ENCODE results near the gene TRIM54.

TRIM54 gene

DNA sequence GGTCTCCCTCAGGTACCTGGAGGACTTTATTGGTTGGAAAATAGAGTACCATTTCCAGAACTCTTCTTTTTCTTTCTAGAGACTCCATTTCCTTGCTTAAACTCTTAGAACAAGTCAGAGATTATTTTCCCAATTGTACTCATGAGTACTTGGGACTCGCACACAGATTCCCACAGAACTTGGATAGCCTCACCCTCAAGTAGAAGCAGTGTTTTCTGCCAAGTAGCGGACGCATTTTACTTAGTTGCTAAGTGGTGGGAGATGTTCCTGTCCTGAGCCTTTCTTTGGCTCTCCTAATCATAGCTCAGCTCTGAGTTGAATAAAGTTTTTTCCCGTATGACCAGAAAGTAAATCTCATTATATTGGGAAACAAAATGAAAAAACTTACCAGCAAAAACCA lies 36.6 kb upstream of the TRIM54 start:
- H3K27me3 ChIP-seq (ENCODE audit: control insufficient read depth in 1 of 2, insufficient read depth in 2 of 2, low read length in 2 of 2): peaks cover 0 to 2% of the 10 kb centered on the region in 2 donors
- H3K27ac ChIP-seq (ENCODE audit: low read depth, low read length): no peak overlapping the region
- H3K36me3 ChIP-seq (ENCODE audit: insufficient read depth, low read length): peaks cover 34% of the 10 kb centered on the region
- no peak overlapping the region for H3K4me3 ChIP-seq (ENCODE audit: low read depth in 1 of 2, low read length in 2 of 2)
- no peak overlapping the region for H3K9ac ChIP-seq (ENCODE audit: low read length)
- H3K4me1 ChIP-seq (ENCODE audit: insufficient read depth, low read length): no peaks in the 10 kb centered on the region
- no peaks in the 10 kb centered on the region for H3K9me3 ChIP-seq (ENCODE audit: low read length)

GRCh38 chr2:27247893-27248292 lies 34.3 kb upstream of the TRIM54 start:
- Histone ChIP-seq H3K4me1 (ENCODE audit: insufficient read depth, low read length) (no peaks in the 10 kb centered on the region), H3K27ac (ENCODE audit: low read depth, low read length) (no peak overlapping the region), H3K4me3 (ENCODE audit: low read depth in 1 of 2, low read length in 2 of 2) (no peak overlapping the region), H3K9me3 (ENCODE audit: low read length) (no peaks in the 10 kb centered on the region), H3K27me3 (ENCODE audit: control insufficient read depth in 1 of 2, insufficient read depth in 2 of 2, low read length in 2 of 2) (peaks cover 0 to 10% of the 10 kb centered on the region in 2 donors), H3K36me3 (ENCODE audit: insufficient read depth, low read length) (peaks cover 14% of the 10 kb centered on the region), H3K9ac (ENCODE audit: low read length) (no peak overlapping the region)

GRCh38 chr2:27249159-27249890 lies 32.9 kb upstream of the TRIM54 start:
- no peaks in the 10 kb centered on the region for H3K4me1 ChIP-seq (ENCODE audit: insufficient read depth, low read length)
- H3K4me3 ChIP-seq (ENCODE audit: low read depth in 1 of 2, low read length in 2 of 2): no peak overlapping the region

GRCh38 chr2:27249891-27250651 lies 32.2 kb upstream of the TRIM54 start:
- no peak overlapping the region for H3K4me3 ChIP-seq (ENCODE audit: low read depth in 1 of 2, low read length in 2 of 2)
- no peaks in the 10 kb centered on the region for H3K4me1 ChIP-seq (ENCODE audit: insufficient read depth, low read length)
- peaks cover 0 to 10% of the 10 kb centered on the region in 2 donors for H3K27me3 ChIP-seq (ENCODE audit: control insufficient read depth in 1 of 2, insufficient read depth in 2 of 2, low read length in 2 of 2)
- no peak overlapping the region for H3K9ac ChIP-seq (ENCODE audit: low read length)
- H3K9me3 ChIP-seq (ENCODE audit: low read length): no peaks in the 10 kb centered on the region
- H3K27ac ChIP-seq (ENCODE audit: low read depth, low read length): no peak overlapping the region
- no peaks in the 10 kb centered on the region for H3K36me3 ChIP-seq (ENCODE audit: insufficient read depth, low read length)

More at GRCh38 chr2:27249159-27249890, 32.9 kb upstream of the TRIM54 start:
- H3K27me3 ChIP-seq (ENCODE audit: control insufficient read depth in 1 of 2, insufficient read depth in 2 of 2, low read length in 2 of 2): peaks cover 0 to 10% of the 10 kb centered on the region in 2 donors
- H3K9ac ChIP-seq (ENCODE audit: low read length): no peak overlapping the region
- H3K9me3 ChIP-seq (ENCODE audit: low read length): no peaks in the 10 kb centered on the region
- H3K27ac ChIP-seq (ENCODE audit: low read depth, low read length): no peak overlapping the region
- peaks cover 1% of the 10 kb centered on the region for H3K36me3 ChIP-seq (ENCODE audit: insufficient read depth, low read length)

GRCh38 chr2:27250652-27251379 lies 31.4 kb upstream of the TRIM54 start:
- no peaks in the 10 kb centered on the region for H3K36me3 ChIP-seq (ENCODE audit: insufficient read depth, low read length)
- H3K9me3 ChIP-seq (ENCODE audit: low read length): no peaks in the 10 kb centered on the region
- H3K4me1 ChIP-seq (ENCODE audit: insufficient read depth, low read length): no peaks in the 10 kb centered on the region
- H3K27ac ChIP-seq (ENCODE audit: low read depth, low read length): no peak overlapping the region
- H3K4me3 ChIP-seq (ENCODE audit: low read depth in 1 of 2, low read length in 2 of 2): no peak overlapping the region
- peaks cover 0 to 10% of the 10 kb centered on the region in 2 donors for H3K27me3 ChIP-seq (ENCODE audit: control insufficient read depth in 1 of 2, insufficient read depth in 2 of 2, low read length in 2 of 2)
- H3K9ac ChIP-seq (ENCODE audit: low read length): no peak overlapping the region

DNA sequence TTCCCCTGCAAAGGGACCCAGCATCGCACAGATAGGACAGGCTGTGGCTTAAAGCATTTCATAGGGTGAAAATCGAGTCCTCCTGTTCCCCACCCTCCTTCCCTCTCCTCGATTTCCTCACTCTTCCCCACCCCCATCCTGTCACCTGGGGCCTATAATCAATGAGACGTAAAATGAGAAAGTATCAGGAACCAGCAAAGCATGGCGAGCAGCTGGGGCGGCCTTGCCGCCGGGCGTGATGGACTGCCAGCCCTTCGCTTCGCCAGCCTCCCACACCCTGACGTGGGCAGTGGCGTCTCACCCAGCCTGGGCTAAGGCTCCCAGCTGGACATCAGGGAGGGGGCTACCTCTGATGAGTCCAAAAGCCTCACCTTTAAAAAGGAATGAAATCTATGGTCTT lies 30.5 kb upstream of the TRIM54 start:
- Histone ChIP-seq H3K4me3 (ENCODE audit: low read depth in 1 of 2, low read length in 2 of 2) (no peak overlapping the region), H3K4me1 (ENCODE audit: insufficient read depth, low read length) (no peaks in the 10 kb centered on the region), H3K27ac (ENCODE audit: low read depth, low read length) (no peak overlapping the region), H3K36me3 (ENCODE audit: insufficient read depth, low read length) (no peaks in the 10 kb centered on the region), H3K9me3 (ENCODE audit: low read length) (no peaks in the 10 kb centered on the region), H3K27me3 (ENCODE audit: control insufficient read depth in 1 of 2, insufficient read depth in 2 of 2, low read length in 2 of 2) (peaks cover 0 to 10% of the 10 kb centered on the region in 2 donors), H3K9ac (ENCODE audit: low read length) (no peak overlapping the region)

DNA sequence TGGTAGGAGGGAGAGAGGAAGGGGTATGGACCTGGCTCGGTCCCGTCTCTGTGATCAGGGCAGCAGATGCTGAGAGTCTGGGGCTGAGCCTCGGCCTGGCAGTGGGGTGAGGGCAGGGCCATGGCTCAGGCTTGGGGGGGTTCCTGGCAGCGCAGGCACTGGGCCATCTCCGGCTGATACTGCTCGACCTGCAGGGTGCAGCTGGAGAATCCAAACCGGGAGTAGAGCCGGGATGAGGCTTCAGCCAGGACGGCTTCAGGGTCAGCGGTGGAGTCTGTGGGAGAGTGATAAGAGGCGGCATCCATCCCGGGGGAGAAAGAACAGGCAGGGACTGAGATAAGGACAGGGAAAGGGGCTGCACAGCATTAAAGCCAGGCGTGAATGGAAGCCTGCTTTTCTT lies 27.0 kb upstream of the TRIM54 start:
- no peaks in the 10 kb centered on the region for H3K4me1 ChIP-seq (ENCODE audit: insufficient read depth, low read length)
- H3K4me3 ChIP-seq (ENCODE audit: low read depth in 1 of 2, low read length in 2 of 2): no peak overlapping the region
- H3K9me3 ChIP-seq (ENCODE audit: low read length): no peaks in the 10 kb centered on the region
- no peak overlapping the region for H3K9ac ChIP-seq (ENCODE audit: low read length)
- no peaks in the 10 kb centered on the region for H3K36me3 ChIP-seq (ENCODE audit: insufficient read depth, low read length)
- peaks cover 1 to 28% of the 10 kb centered on the region in 2 donors for H3K27me3 ChIP-seq (ENCODE audit: control insufficient read depth in 1 of 2, insufficient read depth in 2 of 2, low read length in 2 of 2)
- no peak overlapping the region for H3K27ac ChIP-seq (ENCODE audit: low read depth, low read length)

DNA sequence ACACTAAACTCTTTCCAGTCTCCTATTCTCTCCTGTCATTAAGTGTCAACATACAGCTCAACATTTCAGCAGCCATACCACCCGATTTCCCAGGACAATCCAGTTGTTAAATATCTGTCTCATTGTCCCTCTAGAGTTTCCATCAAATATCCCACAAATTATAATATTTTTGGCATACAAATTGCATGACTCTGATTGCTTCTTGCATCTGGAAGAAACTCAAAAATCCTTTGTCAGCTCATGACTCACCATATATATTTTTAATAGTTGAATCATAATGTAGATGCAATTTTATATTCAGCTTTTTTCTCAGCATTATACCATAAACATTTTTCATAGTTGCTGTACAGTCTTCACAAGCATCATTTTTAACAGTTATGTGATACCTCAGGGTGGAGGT lies 26.6 kb upstream of the TRIM54 start:
- H3K4me3 ChIP-seq (ENCODE audit: low read depth in 1 of 2, low read length in 2 of 2): no peak overlapping the region
- no peaks in the 10 kb centered on the region for H3K4me1 ChIP-seq (ENCODE audit: insufficient read depth, low read length)
- peaks cover 6 to 30% of the 10 kb centered on the region in 2 donors for H3K27me3 ChIP-seq (ENCODE audit: control insufficient read depth in 1 of 2, insufficient read depth in 2 of 2, low read length in 2 of 2)
- no peak overlapping the region for H3K9ac ChIP-seq (ENCODE audit: low read length)
- H3K9me3 ChIP-seq (ENCODE audit: low read length): no peaks in the 10 kb centered on the region
- H3K27ac ChIP-seq (ENCODE audit: low read depth, low read length): no peak overlapping the region
- no peaks in the 10 kb centered on the region for H3K36me3 ChIP-seq (ENCODE audit: insufficient read depth, low read length)

DNA sequence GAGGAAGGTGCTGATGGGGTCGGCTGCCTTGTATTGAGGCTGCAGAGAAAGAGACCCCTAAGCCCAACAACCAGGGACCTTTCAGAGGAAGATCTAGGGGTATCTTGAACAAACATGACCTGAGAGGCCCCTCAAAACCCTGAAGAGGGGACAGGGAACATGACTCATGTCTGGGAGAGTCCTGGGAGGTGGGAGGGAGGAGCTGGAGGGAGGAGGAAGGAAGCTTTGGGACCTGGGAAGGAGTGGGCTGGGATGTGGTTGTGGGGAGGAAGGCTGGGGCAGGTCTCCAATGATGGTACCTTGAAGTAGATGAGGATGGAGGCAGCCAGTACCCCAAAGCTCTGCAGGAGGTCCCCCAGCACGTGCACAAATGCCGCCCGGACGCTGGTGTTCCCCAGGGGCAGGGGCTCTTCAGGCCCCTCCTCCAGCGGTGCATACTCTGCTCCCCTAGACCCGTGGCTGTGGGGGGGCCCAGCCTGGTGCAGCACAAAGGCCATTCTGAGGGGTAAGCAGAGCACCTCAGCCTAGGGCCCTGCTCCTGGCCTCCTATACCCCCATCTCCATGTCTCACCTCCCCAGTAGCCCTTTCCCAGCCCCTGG lies 25.3 kb upstream of the TRIM54 start:
- no peaks in the 10 kb centered on the region for H3K36me3 ChIP-seq (ENCODE audit: insufficient read depth, low read length)
- no peak overlapping the region for H3K27ac ChIP-seq (ENCODE audit: low read depth, low read length)
- H3K4me1 ChIP-seq (ENCODE audit: insufficient read depth, low read length): no peaks in the 10 kb centered on the region
- H3K27me3 ChIP-seq (ENCODE audit: control insufficient read depth in 1 of 2, insufficient read depth in 2 of 2, low read length in 2 of 2): peaks cover 19 to 35% of the 10 kb centered on the region in 2 donors
- no peak overlapping the region for H3K9ac ChIP-seq (ENCODE audit: low read length)
- H3K4me3 ChIP-seq (ENCODE audit: low read depth in 1 of 2, low read length in 2 of 2): no peak overlapping the region
- H3K9me3 ChIP-seq (ENCODE audit: low read length): no peaks in the 10 kb centered on the region

GRCh38 chr2:27258051-27258450 lies 24.2 kb upstream of the TRIM54 start:
- peaks cover 19 to 46% of the 10 kb centered on the region in 2 donors for H3K27me3 ChIP-seq (ENCODE audit: control insufficient read depth in 1 of 2, insufficient read depth in 2 of 2, low read length in 2 of 2)
- H3K36me3 ChIP-seq (ENCODE audit: insufficient read depth, low read length): no peaks in the 10 kb centered on the region
- H3K27ac ChIP-seq (ENCODE audit: low read depth, low read length): no peak overlapping the region
- H3K4me1 ChIP-seq (ENCODE audit: insufficient read depth, low read length): peaks cover under 1% of the 10 kb centered on the region
- no peak overlapping the region for H3K4me3 ChIP-seq (ENCODE audit: low read depth in 1 of 2, low read length in 2 of 2)
- H3K9ac ChIP-seq (ENCODE audit: low read length): no peak overlapping the region
- no peaks in the 10 kb centered on the region for H3K9me3 ChIP-seq (ENCODE audit: low read length)

Measured in muscle layer of colon (tissue), 2 donors.